T-cell (primary cell): Measurements from ENCODE around the gene RBM44. TPM values are rescaled to one million over a fixed set of nuclear protein-coding genes. Genes with fewer than 3 reads are reported as not detected.

Experiments used
- ATAC-seq, 4 experiments: fragments of 200-7000 bp in 3 of 4; fragments of 150-1000 bp in 1 of 4; cut with Tn5 transposase; replicated peaks in 1 of 4; 1 replicate in 3 of 4; 2 replicates in 1 of 4; pipeline ENCODE4 v1.10.0; 2021; ENCODE audit warnings: moderate library complexity in 3 of 4, mild to moderate bottlenecking in 2 of 4, moderate number of reproducible peaks in 1 of 4
- CTCF ChIA-PET, 2 donors: fragments of 300-600 bp; sonication (Branson Sonifier 250); formaldehyde crosslinking; loops; one replicate each; lab custom pipeline; 2022; ENCODE audit warnings: antibody characterized with exemption in 2 of 2; lab: Charles Lee
- POLR2A ChIA-PET, 2 donors: fragments of 300-600 bp; sonication (Branson Sonifier 250); formaldehyde crosslinking; loops; one replicate each; lab custom pipeline; 2022; ENCODE audit warnings: antibody characterized with exemption in 2 of 2; lab: Charles Lee
- DNase-seq, 35 experiments: peaks; one replicate each; pipeline versions ENCODE4 v3.0.0 to v3.0.0-alpha.2; 2013 to 2023
- H3K27ac ChIP-seq: one replicate; pipeline ENCODE4 v1.5.1; 2013; ENCODE audit warnings: low read length
- H3K27me3 ChIP-seq, 2 experiments: replicated peaks in 1 of 2; 1 replicate in 1 of 2; 2 replicates in 1 of 2; pipeline versions ENCODE4 v1.6.1 to v1.7.0; 2013; ENCODE audit warnings: low read length in 1 of 2, mixed read lengths in 1 of 2; ENCODE audit not compliant: control insufficient read depth in 2 of 2, insufficient read depth in 2 of 2; ENCODE audit errors: extremely low read depth in 1 of 2
- H3K36me3 ChIP-seq, 2 donors: 1 replicate in 1 of 2; 2 replicates in 1 of 2; pipeline versions ENCODE4 v1.6.1 to v1.7.0; 2013; ENCODE audit warnings: low read length in 1 of 2; ENCODE audit not compliant: control insufficient read depth in 2 of 2, insufficient read depth in 1 of 2; ENCODE audit errors: extremely low read depth in 1 of 2
- H3K4me1 ChIP-seq, 2 experiments: 1 replicate in 1 of 2; 2 replicates in 1 of 2; pipeline versions ENCODE4 v1.6.1 to v1.7.0; 2013; ENCODE audit warnings: low read length in 2 of 2, mixed read lengths in 1 of 2; ENCODE audit not compliant: insufficient read depth in 2 of 2, control insufficient read depth in 1 of 2; ENCODE audit errors: extremely low read depth in 1 of 2
- H3K4me3 ChIP-seq, 2 donors: 1 replicate in 1 of 2; 2 replicates in 1 of 2; pipeline versions ENCODE4 v1.5.1 to v1.7.0; 2013; ENCODE audit warnings: mild to moderate bottlenecking in 2 of 2, low read length in 1 of 2, moderate library complexity in 1 of 2; ENCODE audit not compliant: control insufficient read depth in 1 of 2; ENCODE audit errors: extremely low read depth in 1 of 2
- H3K9me3 ChIP-seq: 2 replicates; pipeline ENCODE4 v1.7.0; 2013
- H3K27ac Mint-ChIP-seq, 2 donors: one replicate each; pipeline ENCODE4 v1.8.0; 2020 to 2021; ENCODE audit warnings: mild to moderate bottlenecking in 2 of 2, mixed read lengths in 2 of 2
- H3K27me3 Mint-ChIP-seq, 2 donors: one replicate each; pipeline ENCODE4 v1.8.0; 2021 to 2022; ENCODE audit warnings: mixed read lengths in 2 of 2
- H3K36me3 Mint-ChIP-seq: one replicate; pipeline ENCODE4 v1.8.0; 2021; ENCODE audit warnings: mixed read lengths
- H3K4me1 Mint-ChIP-seq, 3 donors: one replicate each; pipeline ENCODE4 v1.8.0; 2020 to 2022; ENCODE audit warnings: mixed read lengths in 3 of 3, mild to moderate bottlenecking in 1 of 3
- H3K4me3 Mint-ChIP-seq, 3 donors: one replicate each; pipeline ENCODE4 v1.8.0; 2020 to 2022; ENCODE audit warnings: mild to moderate bottlenecking in 3 of 3, mixed read lengths in 3 of 3, moderate library complexity in 3 of 3
- H3K9me3 Mint-ChIP-seq, 3 donors: one replicate each; pipeline ENCODE4 v1.8.0; 2020 to 2022; ENCODE audit warnings: mixed read lengths in 3 of 3
- WGBS: methylation state at CpG from one replicate; pipeline ENCODE4 v1.1.5; 2013; ENCODE audit warnings: missing lambda C conversion rate; ENCODE audit not compliant: insufficient coverage; 5-methylcytosine and 5-hydroxymethylcytosine counted together
- total RNA-seq, 35 experiments: library from RNA in 6 of 35; stranded (reverse) in 6 of 35; fragments of 120-200 nt in 1 of 35; gene quantifications; one replicate each; pipeline versions ENCODE4 v1.2.1 to v1.2.4 and lab custom pipeline; 2013 to 2026

Gene RBM44
- total RNA-seq, 5 donors from 2014 or later (not counting 1 experiment from before 2014, with no cell fraction given) = 0.53 to 2.8 (median 0.98) TPM

DNA sequence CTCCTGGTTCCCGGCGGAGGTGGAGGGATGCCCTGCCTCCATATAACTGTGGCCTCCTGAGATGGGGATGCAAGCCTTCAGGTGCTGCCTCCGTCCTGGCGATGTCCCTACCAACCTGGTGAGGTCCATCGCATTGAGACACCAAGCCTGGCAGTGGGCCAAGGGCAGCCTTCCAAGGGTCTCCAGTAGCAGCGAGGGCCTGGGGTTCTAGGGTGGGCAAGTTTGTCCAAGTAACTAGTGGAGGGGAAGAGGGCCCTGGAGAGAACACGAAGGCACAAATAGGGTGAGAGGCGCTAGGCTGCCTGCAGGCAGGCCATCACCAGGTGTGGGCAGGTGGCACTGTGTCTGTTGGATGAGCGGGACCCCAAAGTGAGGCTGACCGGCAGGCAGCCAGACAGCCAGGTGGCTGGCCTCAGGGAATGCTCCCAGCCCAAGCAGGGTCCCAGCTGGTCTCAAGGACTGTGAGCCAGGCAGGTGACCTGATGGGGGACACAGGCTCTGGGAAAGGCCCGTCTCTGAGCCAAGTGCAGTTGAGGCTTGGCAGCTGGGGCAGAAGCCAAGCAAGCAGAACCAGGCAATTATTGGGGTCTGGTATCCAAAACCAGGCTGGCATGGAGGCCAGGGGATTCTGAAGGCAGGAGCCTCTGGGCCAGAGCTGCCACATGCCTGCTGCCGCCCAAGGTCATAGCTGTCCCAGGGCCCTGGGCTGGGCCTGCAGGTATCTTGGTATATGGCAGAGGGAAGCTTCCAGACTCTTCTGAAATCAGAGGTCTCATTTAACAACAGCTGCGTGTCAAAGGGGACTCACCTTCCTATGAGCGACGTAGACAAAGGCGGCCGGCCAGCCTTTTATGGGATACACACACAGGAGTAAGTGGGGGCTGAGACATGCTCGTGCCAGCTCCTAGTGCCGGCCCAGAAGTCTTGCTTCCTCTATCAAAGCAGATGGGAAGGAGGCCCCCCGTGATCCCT lies 84.2 kb downstream of the RBM44 start:
- 88% methylated on average over 19 of the region's 20 CpGs for WGBS
- POLR2A ChIA-PET = no interaction called here
- H3K9me3 Mint-ChIP-seq = no peaks in the 10 kb centered on the region
- H3K27ac Mint-ChIP-seq = no peak overlapping the region
- ATAC-seq (no peak), DNase-seq (no peak)
- H3K27ac ChIP-seq = no peak overlapping the region
- CTCF ChIA-PET = no interaction called here
- no peaks in the 10 kb centered on the region for H3K27me3 ChIP-seq
- H3K4me1 ChIP-seq = no peaks in the 10 kb centered on the region
- no peak overlapping the region for H3K4me3 ChIP-seq
- H3K36me3 Mint-ChIP-seq = no peaks in the 10 kb centered on the region
- no peak overlapping the region for H3K4me3 Mint-ChIP-seq
- no peaks in the 10 kb centered on the region for H3K9me3 ChIP-seq
- H3K4me1 Mint-ChIP-seq = no peaks in the 10 kb centered on the region
- no peaks in the 10 kb centered on the region for H3K36me3 ChIP-seq
- H3K27me3 Mint-ChIP-seq = no peaks in the 10 kb centered on the region

DNA sequence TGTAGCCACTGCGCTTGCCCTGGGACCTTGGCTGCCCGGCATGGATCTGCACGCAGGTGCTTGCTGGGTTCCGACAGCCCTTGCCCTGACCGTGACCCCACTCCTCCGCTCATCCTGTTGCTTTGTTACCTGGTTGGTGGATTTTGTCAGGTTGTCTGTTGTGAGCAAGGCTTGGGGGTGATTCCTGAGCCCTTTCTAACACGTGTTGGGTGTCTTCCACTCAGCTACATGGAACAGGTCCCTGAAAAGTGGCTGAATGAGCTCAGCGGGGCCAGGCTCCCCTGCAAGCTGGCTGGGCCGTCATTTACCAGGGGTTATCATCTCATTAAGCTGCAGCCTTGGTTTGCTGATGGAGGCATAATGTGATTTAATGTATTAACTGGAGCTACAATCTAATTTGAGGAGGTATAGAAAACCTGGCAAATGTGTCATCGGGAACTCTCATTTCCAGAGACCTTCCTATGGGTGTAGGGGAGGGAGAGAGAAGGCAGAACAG lies 85.4 kb downstream of the RBM44 start:
- Mint-ChIP-seq H3K4me3 (no peak overlapping the region), H3K27ac (no peak overlapping the region), H3K4me1 (no peaks in the 10 kb centered on the region), H3K36me3 (no peaks in the 10 kb centered on the region), H3K27me3 (no peaks in the 10 kb centered on the region), H3K9me3 (no peaks in the 10 kb centered on the region)
- ChIA-PET POLR2A (no interaction called here), CTCF (no interaction called here)
- 94% methylated on average over 9 of the region's 10 CpGs for WGBS
- Histone ChIP-seq H3K27me3 (no peaks in the 10 kb centered on the region), H3K4me1 (no peaks in the 10 kb centered on the region), H3K9me3 (no peaks in the 10 kb centered on the region), H3K36me3 (no peaks in the 10 kb centered on the region), H3K4me3 (no peak overlapping the region), H3K27ac (no peak overlapping the region)
- DNase-seq (no peak), ATAC-seq (no peak)

DNA sequence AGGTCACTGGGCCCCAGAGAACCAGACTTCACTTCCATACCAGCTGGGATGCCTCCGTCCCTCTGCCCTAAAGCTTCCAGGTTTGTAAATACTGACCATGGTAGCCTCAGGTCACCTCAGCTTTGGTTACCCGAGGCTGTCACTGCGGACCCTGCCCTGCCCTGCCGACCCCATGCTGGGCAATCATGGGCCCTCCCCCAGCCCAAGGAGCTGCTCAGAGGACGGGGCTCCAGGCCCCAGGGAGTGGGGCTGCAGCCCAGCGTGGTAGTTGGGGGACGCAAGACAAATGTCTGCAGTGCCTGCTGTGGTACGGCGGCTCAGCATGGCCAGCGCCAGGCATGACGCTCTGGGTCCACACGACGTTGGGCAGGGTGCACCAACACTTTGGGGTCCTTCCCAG lies 86.1 kb downstream of the RBM44 start:
- no peak overlapping the region for H3K4me3 ChIP-seq

DNA sequence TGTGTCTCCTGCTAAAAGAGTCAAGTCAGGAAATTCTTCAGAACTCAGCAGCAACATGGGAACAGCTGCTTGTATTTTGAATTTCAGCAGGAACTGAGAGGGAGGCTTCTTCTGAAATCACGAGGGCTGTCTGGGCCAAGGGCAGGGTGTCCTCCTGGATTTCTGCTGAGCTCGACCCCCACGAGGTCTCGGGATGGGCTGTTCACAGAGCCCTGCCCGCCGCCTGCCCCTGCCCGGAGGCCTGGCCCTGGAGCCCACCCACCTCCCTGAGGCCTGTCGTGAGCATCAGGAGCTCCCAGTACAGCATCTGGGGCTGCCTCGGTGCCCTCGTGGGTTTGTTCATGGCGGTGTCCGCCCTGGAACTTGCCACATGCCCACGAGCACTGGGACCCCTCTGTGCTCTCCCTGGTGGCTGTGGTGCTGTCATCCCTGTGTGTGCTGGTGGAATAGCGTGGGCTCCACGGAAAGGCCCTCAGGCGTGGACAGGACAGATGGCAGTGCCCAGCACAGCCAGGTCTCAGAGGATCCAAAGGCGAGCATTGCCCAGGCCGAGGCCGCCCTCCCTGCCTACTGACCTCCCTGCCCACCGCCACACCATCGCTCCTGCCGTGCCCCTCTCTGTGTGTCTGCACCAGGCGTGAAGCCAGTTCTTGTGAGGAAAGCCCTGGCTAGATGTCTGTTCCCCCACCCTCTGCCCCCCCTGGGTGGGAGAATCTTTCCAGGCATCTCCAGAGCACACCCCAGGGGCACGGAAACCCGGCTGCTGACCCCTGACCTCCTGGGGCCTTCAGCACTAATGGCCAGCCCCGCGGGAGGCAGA lies 86.7 kb downstream of the RBM44 start:
- no peaks in the 10 kb centered on the region for H3K27me3 Mint-ChIP-seq
- no peaks in the 10 kb centered on the region for H3K27me3 ChIP-seq
- CTCF ChIA-PET = interaction anchor here in 1 of 2 donors (0.6 kb wide), 1 partner anchor 375 kb away, joined by 6 read pairs; no protein-coding TSS in a partner anchor
- ATAC-seq (no peak), DNase-seq (no peak)
- 87% methylated on average over 20 of the region's 27 CpGs for WGBS
- H3K36me3 Mint-ChIP-seq = no peaks in the 10 kb centered on the region
- no peaks in the 10 kb centered on the region for H3K9me3 ChIP-seq
- no peak overlapping the region for H3K27ac ChIP-seq
- H3K4me3 ChIP-seq = no peak overlapping the region
- no peaks in the 10 kb centered on the region for H3K36me3 ChIP-seq
- no peak overlapping the region for H3K4me3 Mint-ChIP-seq
- H3K4me1 ChIP-seq = no peaks in the 10 kb centered on the region
- no peaks in the 10 kb centered on the region for H3K9me3 Mint-ChIP-seq
- no peaks in the 10 kb centered on the region for H3K4me1 Mint-ChIP-seq
- POLR2A ChIA-PET = no interaction called here
- H3K27ac Mint-ChIP-seq = no peak overlapping the region

More for the DNA sequence above, 86.1 kb downstream of the RBM44 start:
- H3K4me1 Mint-ChIP-seq = no peaks in the 10 kb centered on the region
- no peaks in the 10 kb centered on the region for H3K27me3 ChIP-seq
- no peak overlapping the region for H3K27ac ChIP-seq
- H3K27ac Mint-ChIP-seq = no peak overlapping the region
- H3K9me3 Mint-ChIP-seq = no peaks in the 10 kb centered on the region
- DNase-seq (no peak), ATAC-seq (no peak)
- no peaks in the 10 kb centered on the region for H3K27me3 Mint-ChIP-seq
- H3K4me3 Mint-ChIP-seq = no peak overlapping the region
- CTCF ChIA-PET = interaction anchor here in 1 of 2 donors (0.6 kb wide), 1 partner anchor 375 kb away, joined by 6 read pairs; no protein-coding TSS in a partner anchor
- no peaks in the 10 kb centered on the region for H3K36me3 ChIP-seq
- no peaks in the 10 kb centered on the region for H3K4me1 ChIP-seq
- no peaks in the 10 kb centered on the region for H3K9me3 ChIP-seq
- POLR2A ChIA-PET = no interaction called here
- H3K36me3 Mint-ChIP-seq = no peaks in the 10 kb centered on the region
- WGBS = 87% methylated on average over 13 of the region's 13 CpGs

DNA sequence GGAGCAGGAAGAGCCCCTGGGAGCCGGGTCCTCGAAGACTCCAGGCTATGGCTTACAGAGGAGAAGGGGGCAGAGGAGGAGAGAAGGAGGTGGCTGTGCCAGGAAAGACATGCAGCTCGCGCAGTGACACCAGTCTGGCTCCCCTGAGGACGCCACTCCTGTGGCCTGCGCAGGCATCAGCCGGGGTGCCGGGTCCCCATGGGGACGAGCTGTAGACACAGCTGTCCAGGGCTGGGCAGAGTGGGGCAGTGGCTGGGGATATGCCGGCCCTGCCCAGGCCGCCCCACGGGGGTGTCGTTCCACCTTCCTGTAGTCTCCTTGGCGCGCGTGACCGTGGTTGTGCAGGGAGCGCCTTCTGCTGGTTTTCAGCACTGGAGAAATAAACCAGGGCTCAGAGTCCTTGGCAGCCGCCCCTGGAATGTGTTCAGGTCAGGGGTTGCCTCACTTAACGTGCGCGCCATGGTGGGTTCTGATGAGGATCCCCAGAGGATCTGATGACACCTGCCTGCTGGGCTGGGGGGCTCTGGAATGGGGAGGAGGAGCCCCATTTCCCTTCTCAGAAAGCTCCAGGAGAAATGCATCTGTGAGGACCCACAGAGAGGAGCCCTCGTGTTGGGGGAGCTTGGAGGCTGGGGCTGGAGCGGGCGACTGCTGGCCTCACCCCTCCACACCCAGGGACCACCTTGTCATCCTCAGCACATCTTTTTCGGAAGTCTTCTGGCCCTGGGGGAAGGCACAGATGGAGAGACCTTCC lies 87.5 kb downstream of the RBM44 start:
- no peaks in the 10 kb centered on the region for H3K27me3 ChIP-seq
- 92% methylated on average over 17 of the region's 26 CpGs for WGBS
- H3K27ac ChIP-seq = no peak overlapping the region
- ChIA-PET POLR2A (no interaction called here), CTCF (no interaction called here)
- peaks cover 0 to 4% (median 2%) of the 10 kb centered on the region in 3 donors for H3K4me1 Mint-ChIP-seq
- DNase-seq (no peak), ATAC-seq (no peak)
- no peak overlapping the region for H3K4me3 ChIP-seq
- no peaks in the 10 kb centered on the region for H3K36me3 ChIP-seq
- no peak overlapping the region for H3K4me3 Mint-ChIP-seq
- no peaks in the 10 kb centered on the region for H3K9me3 ChIP-seq
- no peaks in the 10 kb centered on the region for H3K9me3 Mint-ChIP-seq
- no peak overlapping the region for H3K27ac Mint-ChIP-seq
- H3K27me3 Mint-ChIP-seq = no peaks in the 10 kb centered on the region
- H3K36me3 Mint-ChIP-seq = no peaks in the 10 kb centered on the region
- H3K4me1 ChIP-seq = no peaks in the 10 kb centered on the region
